CD4-positive, alpha-beta T cell (primary cell): ENCODE results near the gene KRT5. TPM values are rescaled to one million over a fixed set of nuclear protein-coding genes. Genes with fewer than 3 reads are reported as not detected.

Source experiments
- ATAC-seq: fragments of 200-7000 bp; cut with Tn5 transposase; one replicate; pipeline ENCODE4 v1.10.0; 2022; ENCODE audit warnings: mild to moderate bottlenecking; ENCODE audit not compliant: poor library complexity
- CTCF ChIA-PET: fragments of 350-600 bp; sonication (Branson Sonifier 250); formaldehyde crosslinking; loops from one replicate; lab custom pipeline; 2021; ENCODE audit warnings: antibody characterized with exemption, inconsistent platforms; lab: Charles Lee
- POLR2A ChIA-PET: fragments of 350-600 bp; sonication (Branson Sonifier 250); formaldehyde crosslinking; loops from one replicate; lab custom pipeline; 2021; ENCODE audit warnings: antibody characterized with exemption, inconsistent platforms; lab: Charles Lee
- DNase-seq, 14 experiments: peaks; one replicate each; pipeline ENCODE4 v3.0.0-alpha.2; 2013 to 2020; ENCODE audit warnings: mixed read lengths in 2 of 14
- H3K27ac ChIP-seq, 2 donors: one replicate each; pipeline versions ENCODE4 v1.5.1 to v1.7.0; 2013; ENCODE audit warnings: low read length in 2 of 2, low read depth in 1 of 2, mild to moderate bottlenecking in 1 of 2
- H3K27me3 ChIP-seq, 2 experiments: 1 replicate in 1 of 2; 2 replicates in 1 of 2; pipeline versions ENCODE4 v1.6.1 to v1.7.0; 2013; ENCODE audit warnings: low read length in 2 of 2, control low read depth in 1 of 2, mild to moderate bottlenecking in 1 of 2, moderate library complexity in 1 of 2; ENCODE audit not compliant: insufficient read depth in 2 of 2, control insufficient read depth in 1 of 2
- H3K36me3 ChIP-seq: one replicate; pipeline ENCODE4 v1.6.1; 2013; ENCODE audit warnings: low read length, control low read depth; ENCODE audit not compliant: insufficient read depth
- H3K4me1 ChIP-seq: one replicate; pipeline ENCODE4 v1.6.1; 2013; ENCODE audit warnings: low read length, control low read depth; ENCODE audit not compliant: insufficient read depth
- H3K4me3 ChIP-seq: one replicate; pipeline ENCODE4 v1.5.1; 2013; ENCODE audit warnings: mild to moderate bottlenecking, low read length, moderate library complexity
- H3K9me3 ChIP-seq, 2 experiments: 1 replicate in 1 of 2; 2 replicates in 1 of 2; pipeline versions ENCODE4 v1.6.1 to v1.7.0; 2013; ENCODE audit warnings: low read length in 2 of 2, mild to moderate bottlenecking in 2 of 2, control low read depth in 1 of 2, moderate library complexity in 1 of 2; ENCODE audit not compliant: control insufficient read depth in 1 of 2, insufficient read depth in 1 of 2
- H3K27ac Mint-ChIP-seq: one replicate; pipeline ENCODE4 v1.8.0; 2020; ENCODE audit warnings: mixed read lengths
- H3K27me3 Mint-ChIP-seq: one replicate; pipeline ENCODE4 v1.8.0; 2021; ENCODE audit warnings: mixed read lengths
- H3K36me3 Mint-ChIP-seq: one replicate; pipeline ENCODE4 v1.8.0; 2021; ENCODE audit warnings: low read depth, mixed read lengths
- H3K4me1 Mint-ChIP-seq: one replicate; pipeline ENCODE4 v1.8.0; 2021; ENCODE audit warnings: low read depth, mixed read lengths
- H3K4me3 Mint-ChIP-seq: one replicate; pipeline ENCODE4 v1.8.0; 2020; ENCODE audit warnings: mild to moderate bottlenecking, mixed read lengths
- H3K9me3 Mint-ChIP-seq: one replicate; pipeline ENCODE4 v1.8.0; 2020; ENCODE audit warnings: mixed read lengths
- intact Hi-C, 2 experiments: fragments of 100-400 bp; cut with DNase I in 1 of 2; cut with micrococcal nuclease in 1 of 2; formaldehyde crosslinking; loops; one replicate each; pipeline versions ENCODE4 v1.15.1 to v1.9.0; 2023 to 2025; cut with DNase I, micrococcal nuclease
- total RNA-seq, 174 experiments: library from RNA in 2 of 174; stranded (reverse) in 2 of 174; gene quantifications; one replicate each; pipeline ENCODE4 v1.2.3 and lab custom pipeline; 2021 to 2026
- TF ChIP-seq, protein P1 (sequence below): fragments of 200-600 bp; IDR thresholded peaks from one replicate; pipeline ENCODE4 v1.8.0; 2022; ENCODE audit warnings: antibody characterized with exemption, mild to moderate bottlenecking

Gene KRT5
- total RNA-seq, 2 experiments from 2014 or later = 0.60 to 0.81 TPM

- TF ChIP-seq, protein P1, sequence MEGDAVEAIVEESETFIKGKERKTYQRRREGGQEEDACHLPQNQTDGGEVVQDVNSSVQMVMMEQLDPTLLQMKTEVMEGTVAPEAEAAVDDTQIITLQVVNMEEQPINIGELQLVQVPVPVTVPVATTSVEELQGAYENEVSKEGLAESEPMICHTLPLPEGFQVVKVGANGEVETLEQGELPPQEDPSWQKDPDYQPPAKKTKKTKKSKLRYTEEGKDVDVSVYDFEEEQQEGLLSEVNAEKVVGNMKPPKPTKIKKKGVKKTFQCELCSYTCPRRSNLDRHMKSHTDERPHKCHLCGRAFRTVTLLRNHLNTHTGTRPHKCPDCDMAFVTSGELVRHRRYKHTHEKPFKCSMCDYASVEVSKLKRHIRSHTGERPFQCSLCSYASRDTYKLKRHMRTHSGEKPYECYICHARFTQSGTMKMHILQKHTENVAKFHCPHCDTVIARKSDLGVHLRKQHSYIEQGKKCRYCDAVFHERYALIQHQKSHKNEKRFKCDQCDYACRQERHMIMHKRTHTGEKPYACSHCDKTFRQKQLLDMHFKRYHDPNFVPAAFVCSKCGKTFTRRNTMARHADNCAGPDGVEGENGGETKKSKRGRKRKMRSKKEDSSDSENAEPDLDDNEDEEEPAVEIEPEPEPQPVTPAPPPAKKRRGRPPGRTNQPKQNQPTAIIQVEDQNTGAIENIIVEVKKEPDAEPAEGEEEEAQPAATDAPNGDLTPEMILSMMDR = no peak
These were observed 10.2 kb upstream of the KRT5 start for GRCh38 chr12:52530366-52530765.

GRCh38 chr12:52529846-52530245 is 9.7 kb upstream of the KRT5 start:
- H3K27ac Mint-ChIP-seq = no peak overlapping the region
- Histone ChIP-seq H3K9me3 (no peaks in the 10 kb centered on the region), H3K36me3 (no peaks in the 10 kb centered on the region), H3K4me3 (no peak overlapping the region), H3K27ac (no peak overlapping the region), H3K27me3 (no peaks in the 10 kb centered on the region), H3K4me1 (peaks cover 2% of the 10 kb centered on the region)
- H3K4me3 Mint-ChIP-seq = no peak overlapping the region
- no peaks in the 10 kb centered on the region for H3K4me1 Mint-ChIP-seq
- no peak for ATAC-seq
- no peaks in the 10 kb centered on the region for H3K27me3 Mint-ChIP-seq
- intact Hi-C loops = no loop called here
- POLR2A ChIA-PET = no interaction called here
- peak in 1 of 14 experiments; percentile 7 for DNase-seq
- no peaks in the 10 kb centered on the region for H3K9me3 Mint-ChIP-seq
- H3K36me3 Mint-ChIP-seq = no peaks in the 10 kb centered on the region
- TF ChIP-seq, protein P1 = no peak
- CTCF ChIA-PET = no interaction called here

More at GRCh38 chr12:52530366-52530765, 10.2 kb upstream of the KRT5 start:
- Histone ChIP-seq H3K9me3 (no peaks in the 10 kb centered on the region), H3K4me1 (peaks cover 2% of the 10 kb centered on the region), H3K4me3 (no peak overlapping the region), H3K27me3 (no peaks in the 10 kb centered on the region), H3K27ac (no peak overlapping the region), H3K36me3 (no peaks in the 10 kb centered on the region)
- ChIA-PET CTCF (no interaction called here), POLR2A (interaction anchor here (1.2 kb wide), 1 partner anchor 9 kb away, joined by 3 read pairs; no protein-coding TSS in a partner anchor)
- Mint-ChIP-seq H3K4me1 (no peaks in the 10 kb centered on the region), H3K27ac (no peak overlapping the region), H3K27me3 (no peaks in the 10 kb centered on the region), H3K9me3 (no peaks in the 10 kb centered on the region), H3K4me3 (no peak overlapping the region), H3K36me3 (no peaks in the 10 kb centered on the region)
- DNase-seq (peak in 1 of 14 experiments; percentile 5), ATAC-seq (no peak)
- intact Hi-C loops = no loop called here

DNA sequence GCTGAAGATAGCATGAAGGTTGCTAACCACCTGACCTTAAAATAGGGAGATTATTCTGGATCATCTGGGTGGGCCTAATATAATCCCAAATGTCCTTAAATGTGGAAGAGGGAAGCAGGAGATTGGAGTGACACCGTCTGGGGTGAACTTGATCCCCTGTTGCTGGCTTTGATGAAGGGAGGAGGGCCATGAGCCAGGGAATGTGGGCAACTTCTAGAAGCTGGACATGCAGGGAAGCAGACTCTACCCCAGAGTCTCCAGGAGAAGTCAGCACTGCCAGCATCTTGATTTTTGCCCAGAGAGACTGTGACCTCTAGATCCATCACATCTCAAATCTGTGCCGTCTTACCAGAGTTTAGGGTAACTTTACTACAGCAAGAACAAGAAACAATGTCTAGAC is 9.2 kb upstream of the KRT5 start:
- TF ChIP-seq, protein P1 = no peak
- Mint-ChIP-seq H3K9me3 (no peaks in the 10 kb centered on the region), H3K4me1 (no peaks in the 10 kb centered on the region), H3K27me3 (no peaks in the 10 kb centered on the region), H3K27ac (no peak overlapping the region), H3K4me3 (no peak overlapping the region), H3K36me3 (no peaks in the 10 kb centered on the region)
- CTCF ChIA-PET = no interaction called here
- no peak for DNase-seq
- intact Hi-C loops = no loop called here
- no peak for ATAC-seq
- Histone ChIP-seq H3K36me3 (no peaks in the 10 kb centered on the region), H3K9me3 (no peaks in the 10 kb centered on the region), H3K27ac (no peak overlapping the region), H3K4me1 (peaks cover 2% of the 10 kb centered on the region), H3K27me3 (no peaks in the 10 kb centered on the region), H3K4me3 (no peak overlapping the region)
- POLR2A ChIA-PET = no interaction called here
